GM12891 (cell line): ENCODE measurements around the gene POLN.

Experiments
- DNase-seq: peaks from one replicate; pipeline ENCODE4 v3.0.0; 2011; ENCODE audit warnings: low spot score; ENCODE audit not compliant: insufficient read length
- FAIRE-seq: peaks from 2 replicates; lab custom pipeline; 2011; peaks lifted over from hg19 to GRCh38; lab: Jason Lieb, UNC
- PAX5 ChIP-seq: IDR thresholded peaks from 2 replicates; pipeline ENCODE4 v1.6.1; 2011; ENCODE audit warnings: low read length, moderate library complexity, mild to moderate bottlenecking; ENCODE audit not compliant: insufficient read depth, severe bottlenecking
- POLR2A ChIP-seq: IDR thresholded peaks from 2 replicates; pipeline ENCODE4 v1.6.1; 2011; ENCODE audit warnings: low read depth, low read length, control low read depth
- POLR2AphosphoS5 ChIP-seq: IDR thresholded peaks from 2 replicates; pipeline ENCODE4 v1.6.1; 2011; ENCODE audit warnings: low read depth, low read length, control low read depth
- POU2F2 ChIP-seq: IDR thresholded peaks from 2 replicates; pipeline ENCODE4 v1.6.1; 2011; ENCODE audit warnings: low read depth, mild to moderate bottlenecking, control low read depth, low read length, moderate library complexity
- SPI1 ChIP-seq: IDR thresholded peaks from 2 replicates; pipeline ENCODE4 v1.6.1; 2011; ENCODE audit warnings: low read depth, low read length, control low read depth
- TAF1 ChIP-seq: IDR thresholded peaks from 2 replicates; pipeline ENCODE4 v1.6.1; 2011; ENCODE audit warnings: low read depth, low read length, control low read depth

POLN gene

DNA sequence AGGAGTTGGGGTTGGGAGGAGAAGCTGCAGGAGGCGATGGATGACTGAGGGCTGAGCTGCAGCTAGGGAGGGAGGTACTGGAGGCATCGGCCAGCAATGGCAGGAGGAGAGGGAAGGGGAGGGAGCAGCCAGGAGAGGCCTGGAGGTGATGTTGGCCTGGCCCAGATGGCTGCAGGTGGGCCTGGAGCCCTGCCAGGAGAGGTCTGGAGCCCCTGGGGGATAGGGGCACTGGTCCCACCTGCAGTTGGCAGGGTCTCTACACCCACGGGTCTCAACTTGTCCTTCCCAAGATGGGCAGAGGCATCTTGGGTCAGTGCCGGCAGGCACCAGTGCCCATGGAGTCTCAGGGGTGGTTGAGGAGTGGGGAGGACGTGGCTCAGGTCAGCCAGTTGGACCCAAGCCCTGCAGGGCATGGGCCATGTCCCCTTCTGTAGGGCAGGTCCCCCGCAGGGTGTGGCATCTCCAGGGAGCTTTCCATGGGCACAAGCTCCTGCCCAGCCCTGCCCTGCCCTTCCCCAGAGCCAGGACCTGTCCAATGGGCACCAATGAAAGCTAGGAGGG, 22.6 kb upstream of the POLN start:
- no peak for FAIRE-seq
- DNase-seq = no peak
- TF ChIP-seq PAX5 (no peak), POLR2AphosphoS5 (no peak), POU2F2 (no peak), SPI1 (no peak), TAF1 (no peak), POLR2A (no peak)

DNA sequence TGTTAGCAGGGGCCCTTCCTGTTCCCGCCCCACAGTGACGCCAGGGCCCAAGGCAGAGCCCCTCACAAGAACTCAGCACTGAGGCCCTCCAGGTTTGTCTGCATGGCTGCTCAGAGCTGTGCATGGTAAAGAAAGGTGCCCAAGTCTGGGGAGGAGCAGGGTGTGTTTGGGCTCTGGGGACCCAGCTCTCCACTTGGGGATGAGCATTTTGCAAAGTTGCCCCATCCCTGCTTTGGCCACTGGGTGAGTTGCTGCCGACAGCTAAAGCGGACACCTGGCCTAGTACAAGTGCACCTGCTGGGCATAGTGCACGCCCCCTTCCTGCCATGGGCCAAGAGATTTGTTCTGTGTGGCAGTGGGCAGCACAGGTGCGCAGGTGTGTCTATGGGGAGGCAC, 22.0 kb upstream of the POLN start:
- FAIRE-seq (no peak), DNase-seq (no peak)

GRCh38 chr4:2262944-2263250, 21.0 kb upstream of the POLN start:
- DNase-seq (no peak), FAIRE-seq (no peak)
- no peak for TF ChIP-seq POU2F2
- TF ChIP-seq TAF1 = no peak
- no peak for TF ChIP-seq POLR2AphosphoS5
- TF ChIP-seq PAX5 = no peak
- TF ChIP-seq POLR2A = no peak

More for the DNA sequence above, 22.0 kb upstream of the POLN start:
- TF ChIP-seq POLR2A (no peak), POLR2AphosphoS5 (no peak), POU2F2 (no peak), SPI1 (no peak), PAX5 (no peak), TAF1 (no peak)

DNA sequence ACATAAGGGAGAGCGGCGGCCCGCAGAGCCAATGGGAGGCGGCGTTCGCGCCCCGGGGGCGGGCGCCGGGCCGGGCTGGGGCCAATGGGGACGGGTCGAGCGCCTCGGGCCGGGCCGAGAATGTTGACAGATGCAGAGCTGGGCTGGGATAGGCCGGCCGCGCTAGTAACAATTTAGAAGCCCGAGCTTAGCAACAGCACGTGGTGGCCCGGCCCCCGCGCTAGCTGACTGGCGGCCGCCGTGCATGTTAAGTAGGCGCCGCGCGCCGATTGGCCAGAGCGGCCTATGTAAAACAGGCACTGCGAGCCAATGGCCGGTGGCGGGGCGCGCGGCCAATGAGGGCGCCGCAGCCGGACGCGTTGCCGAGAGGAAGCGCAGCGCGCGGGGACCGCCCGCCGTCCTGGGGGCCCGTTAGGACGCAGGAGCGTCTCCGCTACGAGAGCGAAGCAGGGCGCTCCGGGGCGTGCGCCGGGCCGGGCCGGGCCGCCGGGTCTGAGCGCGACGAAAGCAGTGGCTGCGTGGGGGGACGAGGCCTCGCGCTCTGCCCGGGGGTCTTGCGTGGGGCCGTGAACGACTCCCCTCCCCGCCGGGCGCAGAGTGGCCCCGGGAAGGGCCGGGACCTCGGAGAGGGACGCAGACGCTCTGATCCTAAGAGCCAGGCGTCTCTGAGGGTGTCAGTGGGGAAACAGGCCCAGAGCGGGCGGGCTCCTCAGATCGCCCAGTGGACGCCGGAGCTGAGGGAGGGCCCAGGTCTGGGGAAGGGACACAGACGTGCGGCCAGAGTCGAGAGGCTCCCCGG, 20.4 kb upstream of the POLN start:
- FAIRE-seq (peak; percentile 100), DNase-seq (peak; percentile 99)
- TF ChIP-seq POU2F2 (0 out of 2 replicates have a peak, but pooled peaks have one; percentile 20), POLR2AphosphoS5 (peak; percentile 56), TAF1 (0 out of 2 replicates have a peak, but pooled peaks have one; percentile 39), POLR2A (peak; percentile 74), PAX5 (no peak), SPI1 (0 out of 2 replicates have a peak, but pooled peaks have one; percentile 28)

DNA sequence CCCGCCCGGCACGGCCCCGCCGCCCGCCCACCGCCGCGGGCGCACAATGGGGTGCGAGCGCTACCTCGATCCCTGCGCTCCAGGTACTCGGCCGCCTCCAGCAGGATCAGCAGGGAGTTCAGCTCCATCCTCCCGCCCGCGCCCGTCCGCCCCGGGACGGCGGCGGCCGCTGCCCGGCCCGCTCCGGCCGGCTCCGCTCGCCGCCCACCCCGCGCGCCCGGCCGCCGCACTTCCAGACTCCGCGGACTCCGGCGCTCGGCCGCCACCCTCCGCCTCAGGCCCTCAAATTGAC, 19.9 kb upstream of the POLN start, which contains the start of gene MXD4:
Gene MXD4 (minus strand): TSS at position 257 of the 292 bp plus-strand sequence. CDS start 129 bp downstream, at position 128.
- DNase-seq = no peak
- no peak for FAIRE-seq
- TF ChIP-seq POU2F2 = no peak

DNA sequence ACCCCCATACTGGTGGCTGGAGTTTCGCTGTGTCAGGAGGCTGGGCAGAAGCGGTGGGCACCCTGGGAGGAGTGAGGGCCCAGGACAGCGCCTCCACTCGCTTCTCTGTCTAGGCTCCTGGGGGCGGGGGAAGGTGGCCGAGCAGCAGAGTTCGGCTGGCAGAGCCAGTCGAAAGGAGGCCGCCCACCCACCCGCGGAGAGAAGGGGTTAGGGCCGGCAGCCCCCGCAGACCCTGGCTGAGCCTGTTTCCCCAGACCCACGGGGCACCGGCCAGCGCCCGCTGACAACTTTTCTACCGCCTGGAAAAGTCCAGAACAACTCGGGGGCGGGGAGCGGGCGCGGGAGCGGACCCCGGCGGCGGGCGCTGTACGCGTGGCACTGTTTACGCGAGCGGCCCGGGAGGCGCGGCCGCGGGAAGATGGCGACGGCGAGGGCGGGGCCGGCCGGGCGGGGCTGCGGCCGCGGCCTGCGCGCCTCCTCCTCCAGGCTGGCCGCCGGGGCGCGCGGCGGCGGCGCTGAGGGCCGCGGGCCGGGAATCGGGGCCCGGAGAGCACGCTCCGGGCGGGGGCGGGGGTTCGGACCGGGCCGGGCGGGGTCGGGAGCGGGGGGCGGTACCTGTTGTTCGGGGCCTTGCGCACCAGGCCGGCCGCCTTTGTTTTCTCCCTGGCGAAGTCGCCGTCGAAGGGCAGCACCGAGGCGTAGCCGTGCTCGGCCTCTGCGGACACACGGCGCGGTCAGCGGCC, 19.4 kb upstream of the POLN start:
- FAIRE-seq (no peak), DNase-seq (peak; percentile 76)
- TF ChIP-seq POU2F2 (no peak), POLR2AphosphoS5 (no peak), TAF1 (no peak), SPI1 (no peak), POLR2A (no peak), PAX5 (no peak)

DNA sequence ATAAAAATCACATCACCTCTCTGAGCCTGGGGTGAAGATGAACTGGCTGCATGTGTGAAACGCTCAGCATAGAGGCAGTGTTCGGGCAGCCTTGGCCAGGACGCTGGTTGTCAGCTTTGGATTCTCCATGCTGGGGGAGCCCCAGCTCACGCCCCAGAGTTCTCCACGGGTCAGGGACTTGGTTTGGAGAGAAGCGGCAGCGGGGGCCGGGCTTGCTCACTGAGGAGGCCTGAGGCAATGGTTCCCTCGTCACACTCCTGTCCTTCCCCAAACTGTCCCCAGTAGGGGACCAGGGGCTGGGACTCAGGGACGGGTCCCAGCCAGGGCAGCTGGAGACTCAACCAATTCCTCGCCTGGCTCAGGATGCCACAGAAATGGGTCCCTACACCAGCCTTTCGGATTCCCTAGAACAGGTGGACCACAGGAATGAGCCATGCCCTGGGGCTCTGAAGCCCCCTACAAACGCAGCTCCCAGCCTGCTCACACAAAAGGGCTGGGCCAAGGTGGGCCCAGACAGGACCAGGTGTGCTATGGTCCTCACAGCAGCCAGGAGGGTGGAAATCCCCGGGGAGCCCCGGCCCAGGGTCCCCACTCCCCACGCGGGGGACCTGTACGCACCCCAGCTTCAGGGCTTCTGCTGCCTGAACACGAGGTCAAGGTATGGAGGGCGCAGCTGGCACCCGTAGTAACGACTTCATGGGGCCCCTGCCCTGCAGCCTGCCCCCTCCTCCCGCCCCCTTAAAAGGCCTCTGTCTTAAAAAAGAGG, 18.6 kb upstream of the POLN start:
- FAIRE-seq = no peak
- DNase-seq = no peak
- no peak for TF ChIP-seq POU2F2

- TF ChIP-seq POU2F2 = no peak
- no peak for TF ChIP-seq PAX5
- no peak for TF ChIP-seq POLR2AphosphoS5
- no peak for TF ChIP-seq POLR2A
- no peak for TF ChIP-seq SPI1
- no peak for TF ChIP-seq TAF1
- FAIRE-seq (no peak), DNase-seq (no peak)
These were observed 17.8 kb upstream of the POLN start for GRCh38 chr4:2259541-2260343.
